ENCODE results near the gene TNFAIP8L3. TPM values are rescaled to one million over a fixed set of nuclear protein-coding genes. Genes with fewer than 3 reads are reported as not detected.
"Not testable (repeated sequence)": the region's sequence is repeated elsewhere in the genome, so short reads cannot be mapped to it uniquely, and the experiment has no call there.

TNFAIP8L3 gene
- total RNA-seq = 1 to 10 TPM; 3.8 to 8.2 TPM
- polyA plus RNA-seq (ENCODE audit: insufficient read length in 2 of 2) = 1 to 10 TPM; 6.6 to 7.1 TPM
- long read RNA-seq, donor 1, transcript TNFAIP8L3-202 (2 exons, 2,002 nt) = major isoform, 5 of 5 reads
- long read RNA-seq, donor 1, partial matches to known transcripts = 0 of 5 reads
- long read RNA-seq, donor 1, other reads (novel, unspliced or antisense) = 0 of 5 reads
- long read RNA-seq, donor 2, partial matches to known transcripts = 0 of 1 reads
- long read RNA-seq, donor 2, other reads (novel, unspliced or antisense) = 0 of 1 reads
- long read RNA-seq, donor 3, partial matches to known transcripts = 0 of 1 reads
- long read RNA-seq, donor 3, other reads (novel, unspliced or antisense) = 0 of 1 reads
- long read RNA-seq, donor 4, partial matches to known transcripts = 0 of 1 reads
- long read RNA-seq, donor 4, other reads (novel, unspliced or antisense) = 0 of 1 reads

GRCh38 chr15:51094606-51095569 is at the start of gene TNFAIP8L3:
TSS of gene TNFAIP8L3 (minus strand) at chr15:51094906. CDS start at chr15:51094595, 311 bp downstream.
- peak in 1 of 6 donors; percentile 49 for DNase-seq (ENCODE audit: low read depth in 4 of 6, low spot score in 6 of 6)
- WGBS (ENCODE audit: insufficient coverage) = under 1% methylated on average over 97 of the region's 98 CpGs
- Histone ChIP-seq H3K4me3 (ENCODE audit: low read depth, low read length) (peak within 1 kb of the TSS; percentile 45), H3K27ac (ENCODE audit: low read depth, low read length) (no peak within 1 kb of the TSS), H3K9me3 (ENCODE audit: control insufficient read depth, insufficient read depth, low read length) (no peaks in the 10 kb centered on the region), H3K27me3 (ENCODE audit: control insufficient read depth, insufficient read depth, low read length) (peaks cover 38% of the 10 kb centered on the region), H3K4me1 (ENCODE audit: control insufficient read depth, insufficient read depth, low read length) (peaks cover 17% of the 10 kb centered on the region), H3K36me3 (ENCODE audit: control insufficient read depth, insufficient read depth, low read length) (no peaks in the 10 kb centered on the region)

GRCh38 chr15:51144021-51144532 is 49.4 kb upstream of the TNFAIP8L3 start:
- Histone ChIP-seq H3K27me3 (ENCODE audit: control insufficient read depth, insufficient read depth, low read length) (no peaks in the 10 kb centered on the region), H3K36me3 (ENCODE audit: control insufficient read depth, insufficient read depth, low read length) (no peaks in the 10 kb centered on the region), H3K4me1 (ENCODE audit: control insufficient read depth, insufficient read depth, low read length) (no peaks in the 10 kb centered on the region), H3K9me3 (ENCODE audit: control insufficient read depth, insufficient read depth, low read length) (no peaks in the 10 kb centered on the region), H3K4me3 (ENCODE audit: low read depth, low read length) (no peak overlapping the region), H3K27ac (ENCODE audit: low read depth, low read length) (no peak overlapping the region)
- DNase-seq (ENCODE audit: low read depth in 4 of 6, low spot score in 6 of 6) = no peak
- no CpG with 5 or more reads among the region's 3 CpGs for WGBS (ENCODE audit: insufficient coverage)

- H3K36me3 ChIP-seq (ENCODE audit: control insufficient read depth, insufficient read depth, low read length); H3K27ac ChIP-seq (ENCODE audit: low read depth, low read length); H3K4me1 ChIP-seq (ENCODE audit: control insufficient read depth, insufficient read depth, low read length); DNase-seq (ENCODE audit: low read depth in 4 of 6, low spot score in 6 of 6); H3K4me3 ChIP-seq (ENCODE audit: low read depth, low read length); H3K27me3 ChIP-seq (ENCODE audit: control insufficient read depth, insufficient read depth, low read length); H3K9me3 ChIP-seq (ENCODE audit: control insufficient read depth, insufficient read depth, low read length): not testable (repeated sequence)
- WGBS (ENCODE audit: insufficient coverage) = 100% methylated on average over 1 of the region's 2 CpGs
These were observed 45.6 kb upstream of the TNFAIP8L3 start for GRCh38 chr15:51140347-51140746.

- no peak overlapping the region for H3K27ac ChIP-seq (ENCODE audit: low read depth, low read length)
- no peaks in the 10 kb centered on the region for H3K9me3 ChIP-seq (ENCODE audit: control insufficient read depth, insufficient read depth, low read length)
- no peaks in the 10 kb centered on the region for H3K36me3 ChIP-seq (ENCODE audit: control insufficient read depth, insufficient read depth, low read length)
- H3K27me3 ChIP-seq (ENCODE audit: control insufficient read depth, insufficient read depth, low read length) = no peaks in the 10 kb centered on the region
- H3K4me1 ChIP-seq (ENCODE audit: control insufficient read depth, insufficient read depth, low read length) = no peaks in the 10 kb centered on the region
- DNase-seq (ENCODE audit: low read depth in 4 of 6, low spot score in 6 of 6) = no peak
- no peak overlapping the region for H3K4me3 ChIP-seq (ENCODE audit: low read depth, low read length)
- WGBS (ENCODE audit: insufficient coverage) = no CpG with 5 or more reads among the region's 1 CpG
These were observed 44.4 kb upstream of the TNFAIP8L3 start for GRCh38 chr15:51139091-51139490.

- 49% methylated on average over 4 of the region's 5 CpGs for WGBS (ENCODE audit: insufficient coverage)
- Histone ChIP-seq H3K4me1 (ENCODE audit: control insufficient read depth, insufficient read depth, low read length) (no peaks in the 10 kb centered on the region), H3K4me3 (ENCODE audit: low read depth, low read length) (no peak overlapping the region), H3K27ac (ENCODE audit: low read depth, low read length) (no peak overlapping the region), H3K27me3 (ENCODE audit: control insufficient read depth, insufficient read depth, low read length) (no peaks in the 10 kb centered on the region), H3K9me3 (ENCODE audit: control insufficient read depth, insufficient read depth, low read length) (no peaks in the 10 kb centered on the region), H3K36me3 (ENCODE audit: control insufficient read depth, insufficient read depth, low read length) (no peaks in the 10 kb centered on the region)
- DNase-seq (ENCODE audit: low read depth in 4 of 6, low spot score in 6 of 6) = peak in 1 of 6 donors; percentile 60
These were observed 43.2 kb upstream of the TNFAIP8L3 start for GRCh38 chr15:51137880-51138430.

GRCh38 chr15:51137024-51137423 is 42.3 kb upstream of the TNFAIP8L3 start:
- Histone ChIP-seq H3K36me3 (ENCODE audit: control insufficient read depth, insufficient read depth, low read length) (no peaks in the 10 kb centered on the region), H3K27ac (ENCODE audit: low read depth, low read length) (no peak overlapping the region), H3K4me3 (ENCODE audit: low read depth, low read length) (no peak overlapping the region), H3K9me3 (ENCODE audit: control insufficient read depth, insufficient read depth, low read length) (no peaks in the 10 kb centered on the region), H3K27me3 (ENCODE audit: control insufficient read depth, insufficient read depth, low read length) (no peaks in the 10 kb centered on the region), H3K4me1 (ENCODE audit: control insufficient read depth, insufficient read depth, low read length) (no peaks in the 10 kb centered on the region)
- WGBS (ENCODE audit: insufficient coverage) = no CpG with 5 or more reads among the region's 1 CpG
- no peak for DNase-seq (ENCODE audit: low read depth in 4 of 6, low spot score in 6 of 6)

GRCh38 chr15:51135276-51135675 is 40.6 kb upstream of the TNFAIP8L3 start:
- Histone ChIP-seq H3K4me3 (ENCODE audit: low read depth, low read length) (no peak overlapping the region), H3K27ac (ENCODE audit: low read depth, low read length) (no peak overlapping the region), H3K9me3 (ENCODE audit: control insufficient read depth, insufficient read depth, low read length) (no peaks in the 10 kb centered on the region), H3K4me1 (ENCODE audit: control insufficient read depth, insufficient read depth, low read length) (no peaks in the 10 kb centered on the region), H3K36me3 (ENCODE audit: control insufficient read depth, insufficient read depth, low read length) (no peaks in the 10 kb centered on the region), H3K27me3 (ENCODE audit: control insufficient read depth, insufficient read depth, low read length) (no peaks in the 10 kb centered on the region)
- WGBS (ENCODE audit: insufficient coverage) = 100% methylated on average over 2 of the region's 2 CpGs
- DNase-seq (ENCODE audit: low read depth in 4 of 6, low spot score in 6 of 6) = no peak

- no peaks in the 10 kb centered on the region for H3K27me3 ChIP-seq (ENCODE audit: control insufficient read depth, insufficient read depth, low read length)
- no peaks in the 10 kb centered on the region for H3K36me3 ChIP-seq (ENCODE audit: control insufficient read depth, insufficient read depth, low read length)
- H3K9me3 ChIP-seq (ENCODE audit: control insufficient read depth, insufficient read depth, low read length) = no peaks in the 10 kb centered on the region
- no peak for DNase-seq (ENCODE audit: low read depth in 4 of 6, low spot score in 6 of 6)
- H3K4me1 ChIP-seq (ENCODE audit: control insufficient read depth, insufficient read depth, low read length) = no peaks in the 10 kb centered on the region
- no peak overlapping the region for H3K4me3 ChIP-seq (ENCODE audit: low read depth, low read length)
- H3K27ac ChIP-seq (ENCODE audit: low read depth, low read length) = no peak overlapping the region
These were observed 39.9 kb upstream of the TNFAIP8L3 start for GRCh38 chr15:51134416-51135199.
